ENCODE results near the gene PKDREJ.

Gene PKDREJ

GRCh38 chr22:46262449-46263215 lies 511 bp downstream of the PKDREJ start:
- H3K27ac Mint-ChIP-seq: no peak overlapping the region
- H3K9me3 Mint-ChIP-seq: peaks cover 91% of the 10 kb centered on the region
- peaks cover 44% of the 10 kb centered on the region for H3K36me3 Mint-ChIP-seq (ENCODE audit: low read depth)
- DNase-seq: peak; percentile 50
- H3K4me3 Mint-ChIP-seq: no peak overlapping the region
- peak; percentile 9 for TF ChIP-seq CTCF (IDR thresholded peaks at IDR 0.05)
- H3K4me1 Mint-ChIP-seq: peaks cover 6% of the 10 kb centered on the region
- H3K27me3 Mint-ChIP-seq (ENCODE audit: low read depth, poor library complexity): peaks cover 98% of the 10 kb centered on the region

GRCh38 chr22:46260038-46260437 lies 3.1 kb downstream of the PKDREJ start:
- H3K9me3 Mint-ChIP-seq: peaks cover 89% of the 10 kb centered on the region
- no peak overlapping the region for H3K27ac Mint-ChIP-seq
- TF ChIP-seq CTCF (IDR thresholded peaks at IDR 0.05): no peak
- H3K4me1 Mint-ChIP-seq: no peaks in the 10 kb centered on the region
- H3K36me3 Mint-ChIP-seq (ENCODE audit: low read depth): peaks cover 45% of the 10 kb centered on the region
- H3K27me3 Mint-ChIP-seq (ENCODE audit: low read depth, poor library complexity): peaks cover 94% of the 10 kb centered on the region
- no peak for DNase-seq
- H3K4me3 Mint-ChIP-seq: no peak overlapping the region

- no peaks in the 10 kb centered on the region for H3K4me1 Mint-ChIP-seq
- H3K36me3 Mint-ChIP-seq (ENCODE audit: low read depth): peaks cover 44% of the 10 kb centered on the region
- no peak for TF ChIP-seq CTCF (IDR thresholded peaks at IDR 0.05)
- H3K9me3 Mint-ChIP-seq: peaks cover 86% of the 10 kb centered on the region
- no peak overlapping the region for H3K4me3 Mint-ChIP-seq
- H3K27ac Mint-ChIP-seq: no peak overlapping the region
- H3K27me3 Mint-ChIP-seq (ENCODE audit: low read depth, poor library complexity): peaks cover 88% of the 10 kb centered on the region
- DNase-seq: no peak
Observed at GRCh38 chr22:46259374-46259773, 3.8 kb downstream of the PKDREJ start.

- no peak for DNase-seq
- H3K4me3 Mint-ChIP-seq: no peak overlapping the region
- H3K36me3 Mint-ChIP-seq (ENCODE audit: low read depth): peaks cover 35% of the 10 kb centered on the region
- H3K4me1 Mint-ChIP-seq: peaks cover 4% of the 10 kb centered on the region
- peaks cover 64% of the 10 kb centered on the region for H3K27me3 Mint-ChIP-seq (ENCODE audit: low read depth, poor library complexity)
- peaks cover 73% of the 10 kb centered on the region for H3K9me3 Mint-ChIP-seq
- no peak for TF ChIP-seq CTCF (IDR thresholded peaks at IDR 0.05)
- H3K27ac Mint-ChIP-seq: no peak overlapping the region
Observed at GRCh38 chr22:46256358-46256958, 6.7 kb downstream of the PKDREJ start.

- DNase-seq: no peak
- Mint-ChIP-seq H3K36me3 (ENCODE audit: low read depth) (peaks cover 23% of the 10 kb centered on the region), H3K4me3 (peak overlapping the region; percentile 75), H3K9me3 (peaks cover 33% of the 10 kb centered on the region), H3K27me3 (ENCODE audit: low read depth, poor library complexity) (peaks cover 19% of the 10 kb centered on the region), H3K4me1 (peaks cover 22% of the 10 kb centered on the region), H3K27ac (no peak overlapping the region)
- no peak for TF ChIP-seq CTCF (IDR thresholded peaks at IDR 0.05)
Observed at GRCh38 chr22:46251816-46252380, 11.2 kb downstream of the PKDREJ start.

Data from nephron progenitor cell (in vitro differentiated cells).